HG02840 (cell line): ENCODE measurements around the gene PPP1R2C.

Source experiments
- ATAC-seq: cut with Tn5 transposase; IDR thresholded peaks from one replicate; pipeline ENCODE4 v1.9.1; 2021; ENCODE audit warnings: mild to moderate bottlenecking, moderate library complexity, moderate number of reproducible peaks; ENCODE audit not compliant: unreplicated experiment, low FRiP score

The PPP1R2C gene

DNA sequence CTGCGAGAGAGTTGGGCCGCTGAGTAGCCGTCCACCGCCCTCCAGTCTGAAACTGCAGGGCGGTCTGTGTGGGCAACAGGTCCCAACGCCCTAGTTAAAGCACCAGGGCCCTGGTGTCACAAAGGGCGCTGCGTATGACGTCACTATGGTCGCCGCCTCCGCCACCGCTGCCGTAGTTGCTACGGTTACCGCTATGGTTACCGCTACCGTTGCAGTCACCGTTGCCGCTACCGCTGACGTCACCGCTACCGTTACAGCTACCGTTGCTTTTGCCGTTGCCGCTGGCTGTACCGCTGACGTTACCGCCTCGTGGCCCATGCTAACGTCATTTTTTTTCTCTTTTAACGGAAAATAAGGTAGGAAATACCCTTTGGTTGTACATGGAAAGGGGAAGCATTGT is at the start of gene PPP1R2C:
Gene PPP1R2C (minus strand): TSS at position 68 of the 400 bp plus-strand sequence. CDS start 84 bp downstream, outside the sequence.
- no peak for ATAC-seq

DNA sequence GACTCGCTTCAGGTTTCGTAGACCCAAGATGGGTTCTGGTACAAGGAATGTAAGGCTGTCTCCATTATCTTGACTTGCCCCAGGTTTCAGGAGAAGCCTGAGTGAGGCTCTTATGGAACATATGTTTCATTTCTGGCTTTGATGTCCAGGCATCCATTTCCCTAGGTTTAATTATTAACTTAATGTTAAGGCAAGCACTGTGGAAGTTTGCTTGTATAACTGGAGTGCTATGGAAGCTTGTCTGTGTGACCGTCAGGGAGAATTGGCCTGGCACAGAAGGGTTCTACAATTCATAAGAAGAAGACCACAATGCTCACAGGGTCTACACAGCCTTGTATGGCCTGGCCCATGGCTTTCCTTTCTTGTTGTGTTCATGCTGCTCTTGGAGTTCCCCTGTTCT is 47.2 kb upstream of the PPP1R2C start:
- ATAC-seq, result no peak

DNA sequence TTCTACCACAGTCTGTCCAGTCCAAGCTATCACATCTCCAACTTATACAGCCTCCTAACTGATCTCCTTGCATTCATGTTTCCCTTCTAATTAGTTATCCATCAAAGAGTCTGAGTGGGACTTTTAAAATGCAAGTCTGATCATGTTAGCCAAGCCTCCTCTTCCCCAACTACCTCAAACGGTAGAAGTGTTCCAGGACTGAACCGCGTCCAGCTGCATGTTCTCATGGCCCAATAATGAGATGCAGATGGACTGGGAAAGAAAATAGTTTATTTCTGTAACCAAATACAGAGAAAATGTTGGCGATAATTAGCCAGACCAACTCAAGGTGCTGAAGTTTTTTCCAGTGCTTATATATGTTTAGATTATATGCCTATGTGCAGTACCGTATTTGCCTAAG is 46.6 kb upstream of the PPP1R2C start:
- ATAC-seq, result no peak

DNA sequence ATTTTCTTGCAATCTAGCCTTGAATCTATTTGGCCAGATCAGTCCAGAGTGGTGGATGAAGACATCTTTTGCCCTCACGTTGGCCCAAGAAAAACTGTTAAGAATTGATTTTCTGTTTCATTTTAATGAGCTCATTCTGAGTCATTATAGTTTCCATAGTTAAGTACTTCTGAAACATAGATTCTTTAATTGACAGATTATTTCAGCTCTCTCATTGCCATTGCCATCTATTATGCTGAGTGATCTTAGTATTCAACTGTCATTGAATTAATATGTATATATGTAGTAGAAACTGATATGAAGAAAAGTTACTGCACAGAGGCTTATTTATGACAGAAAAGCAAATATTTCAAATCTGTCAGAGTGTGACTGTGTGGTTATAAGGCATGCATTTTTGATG is 45.5 kb upstream of the PPP1R2C start:
- no peak for ATAC-seq

DNA sequence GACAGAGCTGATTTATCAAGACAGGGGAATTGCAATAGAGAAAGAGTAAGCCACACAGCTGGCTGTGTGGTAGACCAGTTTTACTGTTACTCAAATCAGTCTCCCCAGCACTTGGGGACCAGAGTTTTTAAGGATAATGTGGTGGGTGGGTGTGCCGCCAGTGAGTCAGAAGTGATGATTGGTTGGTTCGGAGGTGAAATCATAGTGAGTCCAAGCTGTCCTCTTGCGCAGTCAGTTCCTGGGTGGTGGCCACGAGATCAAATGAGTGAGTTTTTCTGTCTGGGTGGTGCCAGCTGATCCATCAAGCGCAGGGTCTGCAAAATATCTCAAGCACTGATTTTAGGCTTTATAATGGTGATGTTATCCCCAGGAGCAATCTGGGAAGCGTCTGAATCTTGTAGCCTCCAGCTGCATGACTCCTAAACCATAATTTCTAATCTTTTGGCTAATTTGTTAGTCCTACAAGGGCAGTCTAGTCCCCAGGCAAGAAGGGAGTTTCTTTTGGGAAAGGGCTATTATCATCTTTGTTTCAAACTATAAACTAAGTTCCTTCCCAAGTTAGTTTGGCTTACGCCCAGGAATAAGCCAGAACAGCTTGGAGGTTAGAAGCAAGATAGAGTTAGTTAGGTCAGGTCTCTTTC is 44.0 kb upstream of the PPP1R2C start:
- ATAC-seq, result no peak

DNA sequence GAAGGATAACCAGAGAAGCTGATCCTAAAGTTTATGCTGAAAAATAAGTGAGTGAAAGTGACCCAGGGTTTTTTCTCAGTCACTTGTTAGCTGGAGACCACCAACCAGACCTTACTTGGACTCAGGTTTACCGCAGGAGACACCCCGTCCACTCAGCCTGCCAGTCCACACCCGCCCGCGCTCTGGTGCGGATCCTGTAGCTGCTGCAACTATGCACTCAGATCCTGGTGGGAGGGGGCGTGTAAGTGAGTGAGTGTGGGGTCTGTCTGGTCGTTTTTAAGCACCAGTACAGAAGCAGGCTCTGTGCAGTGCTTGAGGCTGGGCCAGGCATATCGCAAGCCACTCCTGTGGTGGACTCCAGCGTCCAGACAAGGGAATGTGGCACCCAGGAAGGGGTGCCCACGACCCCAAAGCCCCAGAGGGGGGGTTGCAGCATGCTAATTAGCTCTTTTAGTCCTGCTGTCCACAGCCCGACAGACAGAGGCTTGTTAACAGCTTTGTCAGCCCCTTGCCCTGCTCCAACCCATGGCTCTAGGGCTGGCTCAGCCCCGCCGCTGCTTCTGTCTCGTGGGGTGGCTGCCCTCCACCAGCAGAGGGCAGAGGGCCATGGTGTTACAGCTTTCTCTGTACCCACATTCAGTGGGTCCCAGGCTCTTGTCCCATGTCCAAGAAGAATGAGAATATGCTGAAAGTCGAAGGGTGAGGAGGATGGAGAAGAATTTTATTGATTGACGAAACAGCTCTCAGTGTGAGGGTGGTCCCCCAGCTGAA is 40.4 kb upstream of the PPP1R2C start:
- no peak for ATAC-seq

DNA sequence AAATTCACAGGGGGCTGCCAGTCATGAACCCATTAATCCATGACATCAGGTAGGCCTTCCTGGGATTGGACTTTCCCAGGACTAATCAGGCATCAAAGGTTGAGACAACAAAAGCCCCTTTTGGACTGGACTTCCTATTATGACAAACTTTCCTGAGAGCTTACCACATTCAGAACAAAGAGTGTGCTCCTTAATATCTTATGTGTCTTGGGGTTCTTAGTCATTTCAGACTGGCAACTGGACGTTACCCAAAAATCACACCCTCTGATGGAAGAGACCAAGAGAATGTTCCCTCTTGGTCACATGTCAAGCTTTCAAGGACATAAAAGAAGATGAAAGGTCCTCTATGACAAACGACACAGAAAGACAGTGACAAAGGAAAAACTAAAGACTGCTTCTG is 31.6 kb upstream of the PPP1R2C start:
- no peak for ATAC-seq

DNA sequence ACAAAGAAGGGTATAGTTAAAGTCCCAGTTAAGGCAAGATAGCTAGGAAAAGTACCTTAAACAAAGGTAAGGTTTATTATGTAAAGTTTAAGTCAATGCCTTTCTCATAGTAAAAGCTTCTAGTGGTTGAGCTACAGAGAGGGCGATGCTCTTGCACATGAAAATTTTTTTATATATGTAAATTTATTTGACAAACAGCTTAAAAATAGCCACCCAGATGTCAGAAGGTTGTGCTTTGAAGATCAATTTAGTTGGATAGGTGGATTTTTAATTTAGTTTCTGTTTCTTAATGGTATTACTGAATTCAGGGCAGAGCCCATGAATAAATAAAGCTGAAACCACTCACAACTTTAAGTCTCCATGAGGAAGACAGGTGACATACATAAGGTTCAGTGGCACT is 29.4 kb upstream of the PPP1R2C start:
- ATAC-seq, result no peak

DNA sequence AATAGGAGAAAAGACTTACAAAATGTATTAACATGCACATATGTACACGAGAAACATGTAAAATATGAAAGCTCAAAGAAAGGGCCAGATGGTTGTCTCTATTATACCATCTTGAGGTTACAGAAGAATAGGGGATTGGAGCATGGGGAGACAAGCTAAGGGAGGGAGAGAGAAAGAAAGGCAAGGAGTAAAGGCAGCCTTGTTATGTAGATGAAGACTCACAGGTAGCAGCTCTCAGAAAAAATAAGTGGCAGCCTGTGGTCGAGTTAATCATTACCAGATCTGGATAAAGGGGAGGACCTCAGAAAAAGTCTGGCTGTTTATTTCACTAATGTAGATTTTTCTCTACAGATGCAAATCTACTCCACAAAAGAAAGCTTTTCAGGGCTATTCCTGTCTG is 26.6 kb upstream of the PPP1R2C start:
- no peak for ATAC-seq

DNA sequence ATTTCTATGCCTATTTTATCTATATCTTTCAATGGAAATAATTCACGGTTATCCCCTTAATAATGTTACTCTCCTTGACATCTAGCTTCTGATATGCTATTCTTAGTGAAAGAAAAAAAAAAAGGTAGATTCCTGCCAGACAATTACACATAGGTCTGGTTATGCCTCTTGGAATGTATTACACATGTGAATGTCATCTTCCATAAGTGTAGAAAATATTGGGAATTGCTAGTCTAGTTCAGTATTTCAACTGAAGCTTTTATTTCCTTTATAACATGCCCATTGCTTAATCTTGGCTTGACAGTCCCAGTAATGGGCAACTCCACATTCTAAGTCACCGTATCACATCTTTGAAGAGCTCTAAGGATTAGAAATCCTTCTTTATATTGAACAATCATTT is 25.4 kb upstream of the PPP1R2C start:
- ATAC-seq, result no peak

DNA sequence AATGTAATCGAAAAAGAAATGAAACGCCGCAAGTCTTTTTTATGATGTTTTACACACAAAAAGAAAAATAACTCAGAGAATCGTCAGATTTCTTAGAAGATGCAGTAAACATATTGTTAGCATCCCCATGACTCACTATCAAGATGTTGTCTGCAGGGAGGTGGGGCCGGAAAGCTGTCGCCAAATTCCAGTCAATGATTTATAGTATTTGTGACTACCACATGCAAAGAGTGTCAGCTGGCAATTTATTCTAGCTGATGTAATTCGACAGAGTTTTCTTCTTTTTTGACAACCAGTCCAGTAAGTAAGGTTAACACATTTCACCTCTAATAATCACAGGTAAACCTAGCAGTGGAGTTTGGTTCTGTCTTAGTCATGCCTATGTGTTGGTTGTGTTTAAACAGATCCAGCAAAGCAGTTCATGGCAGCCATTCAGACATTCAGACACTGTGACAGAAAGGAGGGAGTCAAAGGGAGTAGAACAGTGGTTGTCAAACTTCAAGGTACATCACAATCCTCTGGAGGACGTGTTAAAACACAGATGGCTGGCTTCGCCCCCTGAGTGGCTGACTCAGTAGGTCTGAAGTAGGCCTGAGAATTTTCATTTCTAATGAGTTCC is 19.8 kb upstream of the PPP1R2C start:
- ATAC-seq, result no peak

DNA sequence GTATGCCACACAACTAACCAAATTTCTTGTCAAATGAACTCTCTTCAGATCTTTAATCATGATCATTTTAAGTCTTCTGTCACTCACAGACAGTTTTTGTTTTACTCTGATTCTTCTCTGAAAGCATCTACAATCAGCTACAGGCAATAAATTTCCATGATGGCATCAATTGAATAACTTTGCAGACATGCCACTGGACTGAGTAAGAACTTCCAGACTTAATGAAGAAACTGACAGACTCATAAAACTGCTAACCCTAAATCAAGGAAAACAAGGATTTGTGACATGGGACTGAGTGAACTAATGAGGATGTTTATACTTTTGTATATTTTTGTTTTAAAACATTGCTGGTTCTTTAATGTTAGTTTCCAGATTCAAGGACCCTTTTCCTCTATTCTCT is 5.5 kb upstream of the PPP1R2C start:
- ATAC-seq, result no peak

DNA sequence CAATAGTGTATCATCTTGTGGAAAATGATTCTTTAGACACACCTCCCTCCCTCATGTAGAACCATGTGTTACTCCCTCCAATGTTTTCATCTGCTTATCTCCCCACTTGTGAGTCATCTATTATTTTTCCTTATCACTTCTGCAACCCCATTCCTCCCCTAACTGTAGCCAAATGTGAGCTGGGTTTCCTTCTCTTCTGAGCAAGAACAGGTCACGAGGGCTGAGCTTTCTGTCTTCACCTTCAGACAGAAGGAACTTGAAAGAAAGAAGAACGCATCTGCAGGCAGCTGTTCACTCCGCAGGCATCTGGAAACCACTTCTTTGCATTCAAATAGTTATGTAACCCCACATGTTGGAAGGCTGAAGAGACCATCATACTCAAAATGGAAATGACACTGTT is 1.8 kb downstream of the PPP1R2C start:
- ATAC-seq, result no peak

DNA sequence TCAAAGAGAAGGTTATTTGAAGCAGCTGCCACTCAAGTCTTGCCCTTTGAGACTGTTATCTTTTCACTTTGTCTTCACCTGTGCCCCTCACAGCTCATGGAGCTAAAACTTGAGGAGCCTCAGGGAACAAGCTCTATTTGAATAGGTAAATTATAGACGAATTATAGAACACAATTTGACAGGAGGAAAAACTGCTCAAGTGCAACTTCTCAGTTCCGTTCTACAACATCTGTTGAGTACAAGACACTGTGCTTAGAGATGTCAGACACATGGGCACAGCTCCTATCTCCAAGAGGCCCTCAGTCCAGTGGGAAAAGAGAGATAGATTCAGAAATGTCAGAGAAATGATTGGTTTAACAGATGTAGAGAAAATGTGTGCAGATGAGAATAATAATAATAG is 5.1 kb downstream of the PPP1R2C start:
- no peak for ATAC-seq

DNA sequence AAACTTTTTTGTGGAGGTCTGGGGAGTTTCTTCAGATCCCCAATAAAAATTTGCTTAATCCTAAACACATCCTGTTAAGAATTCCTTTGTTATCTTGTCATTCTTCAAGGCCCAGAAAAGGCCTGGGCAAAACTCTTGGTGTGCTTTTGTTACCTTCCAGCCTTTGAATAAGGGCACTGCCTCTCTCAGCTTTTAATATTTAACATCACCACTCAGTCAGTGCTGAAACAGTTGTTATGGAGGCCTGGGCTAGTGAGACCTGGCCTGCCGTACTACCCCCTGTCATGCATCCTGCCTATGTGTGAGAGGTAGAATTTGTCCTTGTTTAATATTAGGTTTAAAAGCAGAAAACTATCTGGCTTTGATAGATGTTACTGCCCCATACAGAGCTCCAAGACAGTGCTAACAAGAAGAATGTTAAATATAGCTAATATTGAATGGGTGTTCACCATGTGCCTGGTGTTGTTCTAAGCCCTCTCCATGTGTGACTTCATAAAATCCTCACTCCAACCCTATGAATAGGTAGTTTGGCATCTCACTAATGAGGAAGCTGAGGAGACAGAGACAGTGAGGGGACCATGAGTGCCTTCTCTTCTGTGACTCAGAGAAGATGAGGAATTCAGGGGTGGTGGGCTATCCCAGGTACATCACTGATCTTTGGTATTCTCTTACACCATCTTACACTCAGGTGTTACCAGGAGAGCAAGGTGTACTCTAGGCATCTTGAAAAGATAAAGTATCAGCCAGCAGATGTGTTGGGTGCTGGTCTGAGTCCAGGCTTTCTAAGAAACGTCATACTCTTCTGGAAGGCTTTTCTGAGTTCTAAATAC is 6.2 kb downstream of the PPP1R2C start:
- no peak for ATAC-seq

DNA sequence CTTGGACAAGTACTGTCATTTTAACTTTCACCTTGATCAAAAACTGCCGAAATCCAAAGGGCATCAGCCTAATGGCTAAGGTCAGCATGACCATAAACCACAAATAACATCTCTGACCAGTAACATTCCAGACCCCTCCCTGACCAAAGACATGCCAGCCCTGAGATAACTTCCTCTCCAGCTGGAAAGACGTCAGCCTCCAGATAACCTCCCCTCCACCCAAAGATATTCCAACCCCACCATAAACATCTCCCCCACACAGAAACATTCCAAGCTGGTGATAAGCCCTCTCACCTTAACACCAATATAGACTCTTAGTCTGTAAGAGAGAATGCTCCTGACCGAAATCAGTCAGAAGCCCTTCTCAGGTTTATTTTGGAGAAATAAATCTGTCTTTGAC is 7.4 kb downstream of the PPP1R2C start:
- no peak for ATAC-seq

DNA sequence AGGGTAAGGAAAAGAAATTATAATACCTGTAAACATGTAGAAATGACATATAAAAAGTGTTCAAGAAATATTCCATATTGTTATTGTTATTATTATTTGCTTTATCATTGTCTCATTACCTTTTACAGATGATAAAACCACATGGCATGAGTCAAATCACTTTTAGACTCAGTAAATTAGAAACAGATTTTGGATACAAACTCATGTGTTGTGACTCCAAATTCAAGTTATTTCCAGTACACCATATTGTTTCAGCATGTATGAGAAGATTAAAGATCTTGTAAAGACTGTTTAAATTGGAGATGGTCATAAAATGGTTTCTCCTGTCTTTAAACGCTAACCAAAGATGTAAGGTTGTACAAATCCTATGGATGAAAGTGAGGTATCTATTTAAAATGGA is 18.1 kb downstream of the PPP1R2C start:
- no peak for ATAC-seq

DNA sequence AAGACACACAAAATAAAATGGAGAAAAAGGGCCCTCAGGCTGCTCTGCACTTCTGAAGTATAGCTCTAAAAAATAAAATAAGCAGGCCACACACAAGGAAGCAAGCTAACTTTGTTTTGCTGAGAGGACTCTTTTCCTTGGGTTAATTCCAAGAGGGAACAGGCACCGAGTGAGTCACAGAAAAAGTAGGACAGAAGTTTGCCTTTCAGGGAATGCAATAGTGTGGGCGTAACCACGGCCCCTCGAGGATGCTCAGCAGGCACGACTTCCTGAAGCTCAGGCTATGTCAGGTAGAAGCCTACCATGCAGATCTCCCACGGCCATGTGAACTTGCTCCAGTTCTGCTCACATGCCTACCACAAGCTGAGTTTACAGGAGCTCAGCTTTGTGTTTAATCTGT is 22.1 kb downstream of the PPP1R2C start:
- no peak for ATAC-seq

DNA sequence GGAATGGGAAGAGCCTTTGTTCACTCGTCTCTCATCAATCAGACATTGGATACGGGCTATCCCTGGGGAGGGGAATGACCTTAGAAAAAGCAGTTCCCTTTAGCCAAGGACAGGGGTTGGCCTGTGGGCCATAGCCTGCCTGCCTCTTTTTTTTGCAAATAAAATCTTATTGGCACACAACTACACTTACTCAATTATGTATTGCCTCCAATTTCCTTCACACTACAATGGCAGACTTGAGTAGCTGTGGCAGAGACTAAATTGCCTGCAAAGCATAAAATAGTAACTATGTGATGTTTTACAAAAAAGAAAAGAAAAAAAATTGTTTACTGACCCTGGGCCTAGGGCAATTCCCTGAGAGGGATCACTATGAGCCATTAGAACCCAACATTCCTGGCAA is 23.4 kb downstream of the PPP1R2C start:
- no peak for ATAC-seq

DNA sequence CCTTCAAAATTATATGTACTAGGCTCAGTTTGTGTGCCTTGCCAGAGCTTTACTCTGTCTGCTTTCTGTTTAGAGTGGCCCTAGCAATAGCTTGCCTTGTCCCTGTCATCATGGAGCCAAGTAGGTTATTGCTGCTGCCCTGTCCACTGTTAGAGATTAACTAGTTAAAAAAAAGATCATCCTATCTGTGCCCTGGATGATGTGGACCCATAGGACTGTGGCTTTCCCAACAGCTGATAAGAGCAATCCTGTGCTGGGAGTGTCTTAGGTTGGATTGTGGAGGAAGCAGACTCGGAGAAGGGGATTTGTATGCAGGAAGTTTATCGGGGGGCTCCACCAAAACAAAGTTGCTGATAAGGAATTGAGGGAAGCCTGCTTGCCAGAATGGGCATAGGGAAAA is 23.8 kb downstream of the PPP1R2C start:
- no peak for ATAC-seq

DNA sequence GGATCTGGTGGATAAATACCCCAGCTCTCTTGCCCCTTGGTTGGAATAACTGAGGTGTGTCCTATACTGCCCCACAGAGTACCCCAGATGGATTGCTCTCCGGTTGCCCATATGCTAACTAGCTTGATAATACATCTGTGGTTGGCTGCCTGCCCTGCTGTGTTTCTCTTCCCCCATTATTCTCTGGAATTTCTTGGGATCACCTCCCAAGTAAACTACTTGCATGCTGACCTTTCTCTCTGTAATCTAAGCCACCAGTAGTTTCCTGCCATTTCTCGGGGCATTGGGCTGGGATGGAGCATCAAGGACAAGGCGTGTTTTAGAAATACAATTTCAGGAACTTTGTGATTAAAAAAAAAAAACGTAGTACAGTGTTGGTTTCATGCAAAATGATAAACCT is 25.2 kb downstream of the PPP1R2C start:
- no peak for ATAC-seq
